GM12874 (cell line): Measurements from ENCODE around the gene CTSF.

Experiments
- CTCF ChIP-seq: IDR thresholded peaks from 2 replicates; pipeline ENCODE4 v1.5.1; 2011; ENCODE audit warnings: low read depth, mild to moderate bottlenecking, control low read depth, low read length, moderate library complexity; ENCODE audit not compliant: insufficient read depth

The CTSF gene

GRCh38 chr11:66559866-66560676, 8.3 kb downstream of the CTSF start:
- no peak for TF ChIP-seq CTCF

DNA sequence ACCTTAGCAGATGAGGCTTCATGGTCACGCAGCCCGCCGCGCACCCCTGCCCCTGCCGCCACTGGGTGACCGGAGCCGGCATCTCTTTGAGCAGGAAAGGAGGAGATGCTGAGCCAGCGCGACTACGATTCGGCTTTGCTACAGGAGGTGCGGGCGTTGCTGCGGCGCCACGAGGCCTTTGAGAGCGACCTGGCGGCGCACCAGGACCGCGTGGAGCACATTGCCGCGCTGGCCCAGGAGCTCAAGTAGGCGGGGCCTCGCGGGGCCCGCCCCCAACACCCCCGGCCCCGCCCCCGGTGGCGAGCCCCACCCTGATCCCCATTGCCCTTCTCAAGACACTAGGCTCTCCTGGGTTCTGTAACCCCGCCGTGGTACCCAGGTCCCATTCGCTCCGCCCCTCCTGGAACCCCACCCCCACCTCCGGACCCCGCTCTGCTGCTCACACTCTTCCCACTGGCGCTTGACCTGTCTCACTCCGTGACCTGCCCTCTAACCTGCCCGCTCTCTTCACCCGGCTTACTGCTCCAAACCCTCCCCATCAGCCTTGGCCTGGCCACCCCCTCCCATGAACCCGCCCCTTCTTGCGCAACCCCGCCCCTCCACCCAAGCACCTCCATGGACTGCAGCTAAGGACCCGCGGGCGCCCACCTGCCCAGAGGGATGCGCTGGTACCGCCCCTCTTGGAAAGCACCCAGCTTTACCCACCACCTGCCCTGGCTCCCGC, 9.1 kb downstream of the CTSF start:
- no peak for TF ChIP-seq CTCF

DNA sequence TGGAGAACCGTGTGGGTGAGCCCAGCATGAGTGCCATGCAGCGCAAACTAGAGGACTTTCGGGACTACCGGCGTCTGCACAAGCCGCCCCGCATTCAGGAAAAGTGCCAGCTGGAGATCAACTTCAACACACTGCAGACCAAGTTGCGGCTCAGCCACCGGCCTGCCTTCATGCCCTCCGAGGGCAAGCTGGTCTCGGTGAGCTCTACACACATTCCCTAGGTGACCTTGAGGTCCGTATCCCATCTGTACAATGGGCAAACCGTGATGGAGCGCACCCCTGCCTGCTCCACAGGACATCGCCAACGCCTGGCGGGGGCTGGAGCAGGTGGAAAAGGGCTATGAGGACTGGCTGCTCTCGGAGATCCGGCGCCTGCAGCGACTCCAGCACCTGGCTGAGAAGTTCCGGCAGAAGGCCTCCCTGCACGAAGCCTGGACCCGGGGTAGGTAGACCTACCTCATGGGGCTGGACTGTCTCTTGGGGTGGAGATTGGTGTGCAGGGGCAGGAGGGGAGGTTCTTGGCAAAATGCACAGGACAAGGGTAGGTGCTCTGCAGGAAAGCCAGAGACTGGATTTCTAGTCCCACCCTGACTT, 10.6 kb downstream of the CTSF start:
- TF ChIP-seq CTCF, result no peak

DNA sequence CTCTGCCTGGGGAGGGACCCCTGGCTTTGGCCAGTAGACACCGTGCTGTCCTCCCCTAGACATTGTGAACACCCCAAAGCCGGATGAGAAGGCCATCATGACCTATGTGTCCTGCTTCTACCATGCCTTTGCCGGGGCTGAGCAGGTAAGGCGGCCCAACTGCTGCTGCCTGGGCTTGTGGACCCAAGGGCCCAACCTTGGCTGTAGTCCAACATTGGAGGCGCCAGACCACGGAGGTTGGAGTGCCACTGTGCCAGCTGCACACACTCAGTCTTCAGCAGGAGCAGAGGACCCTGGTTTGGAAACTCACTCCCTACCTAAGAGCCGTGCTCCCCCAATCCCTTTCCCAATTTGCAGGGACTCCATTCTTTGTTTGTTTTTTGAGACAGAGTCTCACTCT, 12.3 kb downstream of the CTSF start:
- no peak for TF ChIP-seq CTCF

DNA sequence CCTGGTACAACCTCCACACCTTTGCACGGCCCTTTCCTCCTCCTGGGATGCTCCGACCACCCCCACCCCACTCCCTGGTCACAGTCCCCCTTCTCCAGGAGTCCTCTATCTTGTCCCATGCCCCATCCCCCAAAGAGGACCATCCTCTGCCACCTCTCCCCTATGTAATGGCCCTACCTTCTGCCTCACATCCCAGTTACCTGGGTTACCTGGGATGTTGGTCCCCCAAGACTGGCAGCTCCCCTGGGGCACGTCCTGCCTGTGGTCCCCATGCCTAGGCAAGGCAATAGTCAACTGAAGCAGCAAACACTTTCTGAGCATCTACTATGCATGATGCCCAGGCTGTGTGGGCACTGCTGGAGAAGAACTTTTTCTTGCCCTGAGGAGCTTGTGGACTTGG, 13.0 kb downstream of the CTSF start:
- no peak for TF ChIP-seq CTCF

- no peak for TF ChIP-seq CTCF
Measured at GRCh38 chr11:66554602-66555001, 13.8 kb downstream of the CTSF start.

DNA sequence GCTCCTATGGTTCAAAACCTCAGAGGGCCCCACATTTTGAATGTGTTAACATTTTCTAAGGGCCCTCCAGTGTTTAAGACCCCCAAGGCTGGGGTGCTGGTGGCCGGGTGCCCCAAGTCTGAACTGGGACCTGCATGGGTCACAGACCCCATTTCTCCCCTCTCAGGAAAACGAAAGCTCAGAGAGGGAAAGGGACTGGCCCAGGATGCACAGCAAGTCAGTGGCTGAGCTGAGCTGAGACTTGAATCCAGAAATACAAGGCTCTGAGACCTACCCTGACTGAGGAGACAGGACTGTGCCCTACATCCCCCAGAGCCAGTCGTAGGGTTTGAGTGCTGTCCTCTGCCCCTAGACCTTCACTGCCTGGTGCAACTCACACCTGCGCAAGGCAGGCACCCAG, 17.5 kb downstream of the CTSF start:
- no peak for TF ChIP-seq CTCF
